GM12878 (cell line): ENCODE results near the gene P2RX4. TPM values are rescaled to one million over a fixed set of nuclear protein-coding genes. Genes with fewer than 3 reads are reported as not detected.

Experiments
- ATAC-seq: fragments of 200-7000 bp; cut with Tn5 transposase; 3 replicates; pipeline ENCODE4 v1.9.1; 2020; ENCODE audit warnings: mild to moderate bottlenecking, moderate library complexity
- BruUV-seq: library from RNA; stranded (reverse); fragments of 400-500 nt; replicated peaks from 2 replicates; lab custom pipeline; 2021; lab: Mats Ljungman, UMichigan
- CTCF ChIA-PET: fragments of 300-600 bp; sonication (Branson Sonifier 250); formaldehyde crosslinking; extraction: SDS; loops from one replicate; lab custom pipeline; 2021; ENCODE audit warnings: inconsistent platforms; lab: Yijun Ruan, JAX
- POLR2A ChIA-PET: fragments of 350-600 bp; formaldehyde crosslinking; extraction: SDS; loops from one replicate; lab custom pipeline; 2021; ENCODE audit warnings: inconsistent platforms; lab: Charles Lee
- RAD21 ChIA-PET: fragments of 300-600 bp; sonication (Branson Sonifier 250); formaldehyde crosslinking; loops from one replicate; lab custom pipeline; 2023; ENCODE audit warnings: antibody characterized with exemption; ENCODE audit not compliant: unreplicated experiment; lab: Charles Lee
- SMC1A ChIA-PET: fragments of 300-600 bp; sonication (Branson Sonifier 250); formaldehyde crosslinking; loops from one replicate; lab custom pipeline; 2023; ENCODE audit not compliant: unreplicated experiment, uncharacterized antibody; lab: Charles Lee
- DNase-seq: peaks from one replicate; pipeline ENCODE4 v3.0.0-alpha.2; 2011; ENCODE audit warnings: low read depth, low spot score
- FAIRE-seq: peaks from 3 replicates; lab custom pipeline; 2011; peaks lifted over from hg19 to GRCh38; lab: Jason Lieb, UNC
- H2AFZ ChIP-seq: 2 replicates; pipeline ENCODE4 v1.6.0; 2011; ENCODE audit warnings: low read depth, low read length, control low read depth; ENCODE audit not compliant: control insufficient read depth
- H3K27ac ChIP-seq: 2 replicates; pipeline ENCODE4 v1.5.1; 2011; ENCODE audit warnings: control low read depth; ENCODE audit not compliant: control insufficient read depth, insufficient read depth
- H3K27me3 ChIP-seq, 2 experiments: replicated peaks in 1 of 2; 2 replicates each; pipeline versions ENCODE4 v1.6.0 to v1.6.1; 2011; ENCODE audit warnings: low read length in 1 of 2; ENCODE audit not compliant: control insufficient read depth in 2 of 2, insufficient read depth in 2 of 2
- H3K36me3 ChIP-seq, 2 experiments: 2 replicates each; pipeline ENCODE4 v1.5.1; 2011; ENCODE audit warnings: low read length in 1 of 2; ENCODE audit not compliant: control insufficient read depth in 2 of 2, insufficient read depth in 2 of 2
- H3K4me1 ChIP-seq: 2 replicates; pipeline ENCODE4 v1.6.1; 2011; ENCODE audit warnings: mild to moderate bottlenecking, low read length, moderate library complexity, mixed read lengths; ENCODE audit not compliant: control insufficient read depth, insufficient read depth
- H3K4me2 ChIP-seq: 2 replicates; pipeline ENCODE4 v1.6.0; 2011; ENCODE audit warnings: control low read depth; ENCODE audit not compliant: control insufficient read depth, insufficient read depth
- H3K4me3 ChIP-seq: fragments of 200-600 bp; sonication (generic); 2 replicates; pipeline ENCODE4 v1.5.1; 2016
- H3K79me2 ChIP-seq: 2 replicates; pipeline ENCODE4 v1.6.0; 2011; ENCODE audit warnings: low read length; ENCODE audit not compliant: control insufficient read depth, insufficient read depth
- H3K9ac ChIP-seq: 2 replicates; pipeline ENCODE4 v1.8.0; 2011; ENCODE audit warnings: low read length, control low read depth, mixed read lengths; ENCODE audit not compliant: control insufficient read depth, insufficient read depth
- H3K9me3 ChIP-seq: replicated peaks from 3 replicates; pipeline ENCODE4 v1.5.1; 2011; ENCODE audit warnings: mild to moderate bottlenecking, low read length; ENCODE audit not compliant: control insufficient read depth, insufficient read depth
- H4K20me1 ChIP-seq: 2 replicates; pipeline ENCODE4 v1.6.0; 2011; ENCODE audit not compliant: control insufficient read depth, insufficient read depth
- BCLAF1 ChIP-seq: fragments of 450-650 bp; IDR thresholded peaks from 2 replicates; pipeline ENCODE4 v1.6.1; 2017; ENCODE audit warnings: antibody characterized with exemption, mild to moderate bottlenecking, moderate library complexity
- CTCF ChIP-seq, 3 experiments: IDR thresholded peaks in 2 of 3; conservative IDR thresholded peaks in 1 of 3; 2 replicates each; pipeline ENCODE4 v1.5.1; 2011; ENCODE audit warnings: low read depth in 3 of 3, low read length in 3 of 3, mild to moderate bottlenecking in 3 of 3, control low read depth in 2 of 3, moderate library complexity in 2 of 3, inconsistent platforms in 1 of 3, mixed read lengths in 1 of 3; ENCODE audit not compliant: control insufficient read depth in 2 of 3, insufficient read depth in 1 of 3; ENCODE audit errors: extremely low read depth in 1 of 3
- MEF2B ChIP-seq: fragments of 450-650 bp; IDR thresholded peaks from 2 replicates; pipeline ENCODE4 v1.6.1; 2018; ENCODE audit warnings: mild to moderate bottlenecking, moderate library complexity; ENCODE audit not compliant: partially characterized antibody, poor library complexity, severe bottlenecking
- POLR2A ChIP-seq: IDR thresholded peaks from 2 replicates; pipeline ENCODE4 v1.6.1; 2011; ENCODE audit warnings: low read depth, mild to moderate bottlenecking, low read length
- WGBS: methylation state at CpG from one replicate; pipeline ENCODE4 v1.1.6; 2016; ENCODE audit warnings: low lambda C conversion rate; ENCODE audit not compliant: insufficient replicate concordance, insufficient coverage; ENCODE audit errors: missing lambda C conversion rate; 5-methylcytosine and 5-hydroxymethylcytosine counted together
- in situ Hi-C: fragments of 300-500 bp; cut with MboI; formaldehyde crosslinking; loops from 9 replicates; pipeline ENCODE4 v1.14.3; 2018; ENCODE audit warnings: mixed read lengths
- intact Hi-C: fragments of 100-400 bp; cut with micrococcal nuclease; formaldehyde crosslinking; loops from one replicate; pipeline ENCODE4 v1.14.2; 2022; ENCODE audit not compliant: unreplicated experiment
- polyA plus RNA-seq, 11 experiments: library from polyadenylated mRNA; depleted of rRNA in 4 of 11; unstranded in 6 of 11; stranded (reverse) in 5 of 11; fragments of >200 nt; fragmentation: Nextera tagmentation in 4 of 11; fragmentation: Illumina TruSeq in 1 of 11; extraction: Ambion mirVana in 4 of 11; extraction: Trizol in 1 of 11; gene quantifications; 1 replicate in 1 of 11; 2 replicates in 10 of 11; pipeline versions ENCODE4 v1.2.1 to v1.2.3, GENCODE V29; 2011 to 2016; ENCODE audit warnings: inconsistent platforms in 2 of 11, missing spikeins in 2 of 11, low read depth in 1 of 11
- total RNA-seq, 4 experiments: library from RNA; depleted of rRNA in 3 of 4; stranded (reverse); fragments of >200 nt in 3 of 4; fragmentation: Illumina TruSeq in 1 of 4; extraction: Trizol in 1 of 4; gene quantifications; 2 replicates each; pipeline versions ENCODE4 v1.2.1 to v1.2.3, GENCODE V29; 2013 to 2021

The P2RX4 gene
- total and polyA plus RNA-seq, 10 of the 15 experiments (the other 5 are each of a cell fraction or from before 2014, with no cell fraction given), result 9.0 to 43.4 (median 20.5) TPM

- TF ChIP-seq BCLAF1, result no peak
Measured at GRCh38 chr12:121232163-121232562, 22.2 kb downstream of the P2RX4 start (continued).

GRCh38 chr12:121232977-121233627 is 23.2 kb downstream of the P2RX4 start:
- Histone ChIP-seq H3K9me3 (no peaks in the 10 kb centered on the region), H3K4me3 (no peak overlapping the region), H3K27me3 (no peaks in the 10 kb centered on the region), H3K27ac (no peak overlapping the region), H3K36me3 (peaks cover 2 to 3% of the 10 kb centered on the region in 2 experiments; a peak in 3 of 4 replicates), H4K20me1 (no peaks in the 10 kb centered on the region), H3K4me2 (no peak overlapping the region), H3K4me1 (no peaks in the 10 kb centered on the region), H3K9ac (no peak overlapping the region), H3K79me2 (no peaks in the 10 kb centered on the region), H2AFZ (no peak overlapping the region)
- no peak for FAIRE-seq
- SMC1A ChIA-PET, result no interaction called here
- no TSS peak for BruUV-seq
- DNase-seq, result no peak
- RAD21 ChIA-PET, result interaction anchor here (1.0 kb wide), 1 partner anchor 173 kb away, joined by 3 read pairs; no protein-coding TSS in a partner anchor
- in situ Hi-C loops, result no loop called here
- POLR2A ChIA-PET, result no interaction called here
- 95% methylated on average over 14 of the region's 14 CpGs for WGBS
- CTCF ChIA-PET, result no interaction called here
- intact Hi-C loops, result no loop called here
- TF ChIP-seq CTCF (IDR thresholded peaks at IDR 0.05 in 2 of 3, conservative IDR thresholded peaks at IDR 0.05 in 1 of 3; ENCODE audit: control insufficient read depth in 2 of 3, extremely low read depth in 1 of 3, insufficient read depth in 1 of 3, low read depth in 3 of 3, low read length in 3 of 3) (peak in 1 of 3 experiments; percentile 6; a peak in 1 of 6 replicates), MEF2B (no peak), POLR2A (peak; percentile 26)
- no peak for ATAC-seq
